Astrocyte (in vitro differentiated cells and primary cell): ENCODE data around the gene AHSP.

Source experiments
- EZH2 ChIP-seq: IDR thresholded peaks from 2 replicates; pipeline ENCODE4 v1.6.1; 2012; ENCODE audit warnings: mild to moderate bottlenecking, low read length, inconsistent platforms; ENCODE audit not compliant: insufficient read depth
- TF ChIP-seq, protein P1 (sequence below): IDR thresholded peaks from 2 replicates; pipeline ENCODE4 v1.5.1; 2011; ENCODE audit warnings: low read depth, mild to moderate bottlenecking, inconsistent platforms, low read length, moderate library complexity; ENCODE audit not compliant: insufficient read depth

- TF ChIP-seq, protein P1, sequence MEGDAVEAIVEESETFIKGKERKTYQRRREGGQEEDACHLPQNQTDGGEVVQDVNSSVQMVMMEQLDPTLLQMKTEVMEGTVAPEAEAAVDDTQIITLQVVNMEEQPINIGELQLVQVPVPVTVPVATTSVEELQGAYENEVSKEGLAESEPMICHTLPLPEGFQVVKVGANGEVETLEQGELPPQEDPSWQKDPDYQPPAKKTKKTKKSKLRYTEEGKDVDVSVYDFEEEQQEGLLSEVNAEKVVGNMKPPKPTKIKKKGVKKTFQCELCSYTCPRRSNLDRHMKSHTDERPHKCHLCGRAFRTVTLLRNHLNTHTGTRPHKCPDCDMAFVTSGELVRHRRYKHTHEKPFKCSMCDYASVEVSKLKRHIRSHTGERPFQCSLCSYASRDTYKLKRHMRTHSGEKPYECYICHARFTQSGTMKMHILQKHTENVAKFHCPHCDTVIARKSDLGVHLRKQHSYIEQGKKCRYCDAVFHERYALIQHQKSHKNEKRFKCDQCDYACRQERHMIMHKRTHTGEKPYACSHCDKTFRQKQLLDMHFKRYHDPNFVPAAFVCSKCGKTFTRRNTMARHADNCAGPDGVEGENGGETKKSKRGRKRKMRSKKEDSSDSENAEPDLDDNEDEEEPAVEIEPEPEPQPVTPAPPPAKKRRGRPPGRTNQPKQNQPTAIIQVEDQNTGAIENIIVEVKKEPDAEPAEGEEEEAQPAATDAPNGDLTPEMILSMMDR = no peak
- TF ChIP-seq EZH2 = no peak
Observed at GRCh38 chr16:31519759-31520431, 7.8 kb upstream of the AHSP start.
